BJ (cell line): ENCODE measurements around the gene SKIL. TPM values are rescaled to one million over a fixed set of nuclear protein-coding genes. Genes with fewer than 3 reads are reported as not detected.

ENCODE experiments used
- CTCF ChIA-PET: fragments of 350-600 bp; formaldehyde crosslinking; extraction: SDS; loops from one replicate; lab custom pipeline; 2021; ENCODE audit warnings: antibody characterized with exemption, inconsistent platforms; lab: Yijun Ruan, JAX
- POLR2A ChIA-PET: fragments of 300-600 bp; sonication (Branson Sonifier 250); formaldehyde crosslinking; extraction: SDS; loops from one replicate; lab custom pipeline; 2021; ENCODE audit warnings: antibody characterized with exemption; lab: Charles Lee
- DNase-seq: peaks from one replicate; pipeline ENCODE4 v3.0.0-alpha.2; 2011; ENCODE audit warnings: low read depth
- H3K27me3 ChIP-seq: 2 replicates; pipeline ENCODE4 v1.6.0; 2011; ENCODE audit warnings: low read length; ENCODE audit not compliant: control insufficient read depth, insufficient read depth
- H3K36me3 ChIP-seq: 2 replicates; pipeline ENCODE4 v1.5.1; 2011; ENCODE audit warnings: low read length; ENCODE audit not compliant: control insufficient read depth, insufficient read depth
- H3K4me3 ChIP-seq: 2 replicates; pipeline ENCODE4 v1.5.1; 2011; ENCODE audit warnings: low read depth, mild to moderate bottlenecking, control low read depth, low read length
- polyA plus RNA-seq: library from polyadenylated mRNA; depleted of rRNA; stranded (reverse); fragments of >200 nt; gene quantifications from 2 replicates; pipeline ENCODE4 v1.2.3, GENCODE V29; 2011
- TF ChIP-seq, protein P1 (sequence below): IDR thresholded peaks from 2 replicates; pipeline ENCODE4 v1.5.1; 2011; ENCODE audit warnings: low read depth, mild to moderate bottlenecking, control low read depth, inconsistent platforms, low read length, moderate library complexity; ENCODE audit not compliant: insufficient read depth

Gene SKIL
- polyA plus RNA-seq, 1 experiment: 9.7 TPM

DNA sequence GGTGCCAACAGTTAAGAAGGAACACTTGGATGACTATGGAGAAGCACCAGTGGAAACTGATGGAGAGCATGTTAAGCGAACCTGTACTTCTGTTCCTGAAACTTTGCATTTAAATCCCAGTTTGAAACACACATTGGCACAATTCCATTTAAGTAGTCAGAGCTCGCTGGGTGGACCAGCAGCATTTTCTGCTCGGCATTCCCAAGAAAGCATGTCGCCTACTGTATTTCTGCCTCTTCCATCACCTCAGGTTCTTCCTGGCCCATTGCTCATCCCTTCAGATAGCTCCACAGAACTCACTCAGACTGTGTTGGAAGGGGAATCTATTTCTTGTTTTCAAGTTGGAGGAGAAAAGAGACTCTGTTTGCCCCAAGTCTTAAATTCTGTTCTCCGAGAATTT lies 3.0 kb downstream of the SKIL start:
- no peak for DNase-seq
- H3K36me3 ChIP-seq: no peaks in the 10 kb centered on the region
- H3K4me3 ChIP-seq: no peak overlapping the region
- no peaks in the 10 kb centered on the region for H3K27me3 ChIP-seq
- TF ChIP-seq, protein P1, sequence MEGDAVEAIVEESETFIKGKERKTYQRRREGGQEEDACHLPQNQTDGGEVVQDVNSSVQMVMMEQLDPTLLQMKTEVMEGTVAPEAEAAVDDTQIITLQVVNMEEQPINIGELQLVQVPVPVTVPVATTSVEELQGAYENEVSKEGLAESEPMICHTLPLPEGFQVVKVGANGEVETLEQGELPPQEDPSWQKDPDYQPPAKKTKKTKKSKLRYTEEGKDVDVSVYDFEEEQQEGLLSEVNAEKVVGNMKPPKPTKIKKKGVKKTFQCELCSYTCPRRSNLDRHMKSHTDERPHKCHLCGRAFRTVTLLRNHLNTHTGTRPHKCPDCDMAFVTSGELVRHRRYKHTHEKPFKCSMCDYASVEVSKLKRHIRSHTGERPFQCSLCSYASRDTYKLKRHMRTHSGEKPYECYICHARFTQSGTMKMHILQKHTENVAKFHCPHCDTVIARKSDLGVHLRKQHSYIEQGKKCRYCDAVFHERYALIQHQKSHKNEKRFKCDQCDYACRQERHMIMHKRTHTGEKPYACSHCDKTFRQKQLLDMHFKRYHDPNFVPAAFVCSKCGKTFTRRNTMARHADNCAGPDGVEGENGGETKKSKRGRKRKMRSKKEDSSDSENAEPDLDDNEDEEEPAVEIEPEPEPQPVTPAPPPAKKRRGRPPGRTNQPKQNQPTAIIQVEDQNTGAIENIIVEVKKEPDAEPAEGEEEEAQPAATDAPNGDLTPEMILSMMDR: no peak
- CTCF ChIA-PET: interaction anchor here (1.5 kb wide), 1 partner anchor 50 kb away, joined by 3 read pairs; no protein-coding TSS in a partner anchor
- POLR2A ChIA-PET: no interaction called here

DNA sequence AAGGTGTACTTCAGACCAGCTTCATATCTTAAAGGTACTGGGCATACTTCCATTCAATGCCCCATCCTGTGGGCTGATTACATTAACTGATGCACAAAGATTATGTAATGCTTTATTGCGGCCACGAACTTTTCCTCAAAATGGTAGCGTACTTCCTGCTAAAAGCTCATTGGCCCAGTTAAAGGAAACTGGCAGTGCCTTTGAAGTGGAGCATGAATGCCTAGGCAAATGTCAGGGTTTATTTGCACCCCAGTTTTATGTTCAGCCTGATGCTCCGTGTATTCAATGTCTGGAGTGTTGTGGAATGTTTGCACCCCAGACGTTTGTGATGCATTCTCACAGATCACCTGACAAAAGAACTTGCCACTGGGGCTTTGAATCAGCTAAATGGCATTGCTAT lies 3.4 kb downstream of the SKIL start:
- CTCF ChIA-PET: interaction anchor here (1.5 kb wide), 1 partner anchor 50 kb away, joined by 3 read pairs; no protein-coding TSS in a partner anchor
- Histone ChIP-seq H3K36me3 (no peaks in the 10 kb centered on the region), H3K27me3 (no peaks in the 10 kb centered on the region), H3K4me3 (no peak overlapping the region)
- POLR2A ChIA-PET: no interaction called here
- no peak for DNase-seq
- TF ChIP-seq, protein P1: no peak

DNA sequence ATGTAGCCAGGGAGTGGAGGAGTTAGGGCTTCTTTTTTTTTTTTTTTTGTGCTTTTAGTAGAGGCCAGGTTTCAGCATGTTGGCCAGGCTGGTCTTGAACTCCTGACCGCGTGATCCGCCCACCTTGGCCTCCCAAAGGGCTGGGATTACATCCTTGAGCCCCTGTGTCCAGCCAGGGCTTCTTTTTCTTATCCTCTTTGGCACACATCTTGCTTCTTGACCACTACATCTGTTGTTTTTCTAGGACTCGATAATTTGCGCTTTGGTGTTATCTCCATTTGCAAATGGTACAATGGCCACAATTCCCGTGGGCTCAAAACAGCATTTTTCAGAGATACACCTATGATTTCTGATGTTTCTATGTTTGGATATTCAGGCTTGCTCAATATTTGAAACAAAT lies 4.2 kb downstream of the SKIL start:
- no peaks in the 10 kb centered on the region for H3K27me3 ChIP-seq
- DNase-seq: no peak
- H3K4me3 ChIP-seq: no peak overlapping the region
- POLR2A ChIA-PET: no interaction called here
- no peaks in the 10 kb centered on the region for H3K36me3 ChIP-seq
- CTCF ChIA-PET: interaction anchor here (1.5 kb wide), 1 partner anchor 49 kb away, joined by 3 read pairs; no protein-coding TSS in a partner anchor
- TF ChIP-seq, protein P1: no peak

DNA sequence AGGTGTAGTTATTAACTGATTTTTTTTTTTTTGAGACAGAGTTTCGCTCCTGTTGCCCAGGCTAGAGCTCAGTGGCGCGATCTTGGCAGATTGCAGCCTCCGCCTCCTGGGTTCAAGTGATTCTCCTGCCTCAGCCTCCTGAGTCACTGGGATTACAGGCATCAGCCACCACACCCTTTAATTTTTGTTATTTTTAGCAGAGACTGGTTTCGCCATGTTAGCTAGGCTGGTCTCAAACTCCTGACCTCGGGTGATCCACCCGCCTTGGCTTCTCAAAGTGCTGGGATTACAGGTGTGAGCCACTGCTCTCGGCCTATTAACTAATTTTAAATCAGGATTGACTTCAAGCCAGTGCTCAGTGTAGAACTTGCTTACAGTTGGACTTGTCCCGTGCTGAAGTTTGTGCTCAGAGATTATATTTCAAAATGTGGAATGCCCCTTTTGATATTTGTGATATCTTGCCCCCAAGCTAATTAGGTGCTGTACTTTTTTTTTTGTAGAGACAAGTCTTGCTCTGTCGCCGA lies 6.0 kb downstream of the SKIL start:
- no peak for DNase-seq
- H3K36me3 ChIP-seq: no peaks in the 10 kb centered on the region
- CTCF ChIA-PET: interaction anchor here (0.6 to 0.8 kb wide), 4 partner anchors 10 to 439 kb away, joined by 3 to 4 read pairs (median 4); no protein-coding TSS in a partner anchor
- H3K27me3 ChIP-seq: no peaks in the 10 kb centered on the region
- H3K4me3 ChIP-seq: no peak overlapping the region
- POLR2A ChIA-PET: interaction anchor here (0.6 kb wide), 1 partner anchor 505 kb away, joined by 3 read pairs; no protein-coding TSS in a partner anchor
- TF ChIP-seq, protein P1: no peak

DNA sequence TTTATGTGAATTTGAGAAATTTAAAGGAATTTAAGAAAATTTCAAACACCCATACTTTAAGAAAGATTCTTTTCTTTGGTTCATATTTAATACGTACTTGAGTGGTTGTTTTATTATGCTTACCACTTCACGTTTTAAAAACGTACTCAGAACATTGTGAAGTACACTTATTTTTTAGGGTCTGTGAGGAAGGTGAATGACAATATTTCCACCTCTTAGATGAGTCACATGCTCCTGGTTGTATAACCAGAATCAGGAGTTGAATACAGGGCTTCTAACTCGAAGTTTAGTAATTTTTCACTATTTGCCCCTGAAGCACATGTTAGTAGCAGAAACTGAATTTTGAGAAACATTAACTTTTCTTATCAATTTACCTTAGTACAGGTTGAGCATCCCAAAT lies 7.5 kb downstream of the SKIL start:
- no peaks in the 10 kb centered on the region for H3K36me3 ChIP-seq
- TF ChIP-seq, protein P1: no peak

More for the DNA sequence above, 7.5 kb downstream of the SKIL start:
- DNase-seq: no peak
- Histone ChIP-seq H3K27me3 (no peaks in the 10 kb centered on the region), H3K4me3 (no peak overlapping the region)
- CTCF ChIA-PET: no interaction called here
- POLR2A ChIA-PET: interaction anchor here (0.6 kb wide), 1 partner anchor 570 kb away, joined by 3 read pairs; no protein-coding TSS in a partner anchor
